ENCODE data around the gene PSMD6. TPM values are rescaled to one million over a fixed set of nuclear protein-coding genes. Genes with fewer than 3 reads are reported as not detected.
A peak's percentile ranks its signal among the peaks of the same experiment; 100 is the strongest.

PSMD6 gene
- total and polyA plus RNA-seq, 10 of the 15 experiments (the other 5 are each of a cell fraction or from before 2014, with no cell fraction given) = 68.7 to 199 (median 106) TPM

DNA sequence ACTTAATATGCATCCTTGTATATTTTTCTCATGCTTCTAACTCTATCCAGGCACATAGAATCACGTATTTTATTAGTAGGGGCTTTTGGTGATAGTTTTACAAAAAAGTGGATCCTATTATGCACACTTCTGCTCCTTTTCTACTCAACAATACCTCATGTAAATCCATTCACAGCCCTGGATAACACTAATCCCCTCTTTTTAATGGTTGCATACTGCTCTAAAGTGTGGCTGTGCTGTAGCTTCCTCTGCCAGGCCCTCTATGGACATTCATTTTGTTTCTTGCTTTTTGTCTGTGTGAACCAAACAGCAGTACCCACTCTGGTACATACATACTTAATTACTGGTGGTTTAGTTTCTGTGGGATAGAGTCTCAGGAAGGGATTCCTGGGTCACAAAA is 59.8 kb downstream of the PSMD6 start:
- no peaks in the 10 kb centered on the region for H3K36me3 ChIP-seq (ENCODE audit: control insufficient read depth in 2 of 2, insufficient read depth in 2 of 2, low read length in 1 of 2)
- BruUV-seq (replicated peaks) = no TSS peak
- no peak overlapping the region for H3K9ac ChIP-seq (ENCODE audit: control insufficient read depth, insufficient read depth, low read length)
- H3K4me3 ChIP-seq = no peak overlapping the region
- POLR2A ChIA-PET = no interaction called here
- RAD21 ChIA-PET (ENCODE audit: unreplicated experiment) = interaction anchor here (1.2 to 1.7 kb wide), 2 partner anchors 31 to 44 kb away, joined by 4 read pairs; no protein-coding TSS in a partner anchor
- 100% methylated on average over 1 of the region's 1 CpG for WGBS (ENCODE audit: insufficient coverage, insufficient replicate concordance, low lambda C conversion rate, missing lambda C conversion rate)
- in situ Hi-C loops (cut with MboI) (no loop called here), intact Hi-C loops (cut with micrococcal nuclease; ENCODE audit: unreplicated experiment) (loop anchor here (5.0 kb wide), 1 partner anchor 51 kb away; the partner anchor contains the start of gene SCAANT1)
- no peak for FAIRE-seq
- H3K79me2 ChIP-seq (ENCODE audit: control insufficient read depth, insufficient read depth, low read length) = peaks cover 15% of the 10 kb centered on the region
- no peak overlapping the region for H3K4me2 ChIP-seq (ENCODE audit: control insufficient read depth, insufficient read depth)
- CTCF ChIA-PET = interaction anchor here (0.6 to 12.2 kb wide), 10 partner anchors 8 to 521 kb away, joined by 3 to 154 read pairs (median 5); partner anchors contain the start of gene PSMD6
- no peaks in the 10 kb centered on the region for H3K27me3 ChIP-seq (replicated peaks in 1 of 2; ENCODE audit: control insufficient read depth in 2 of 2, insufficient read depth in 2 of 2, low read length in 1 of 2)
- TF ChIP-seq ZBED1 (IDR thresholded peaks at IDR 0.05; ENCODE audit: borderline replicate concordance) (no peak), SMC3 (IDR thresholded peaks at IDR 0.05; ENCODE audit: borderline replicate concordance, low read length) (no peak), FOXK2 (IDR thresholded peaks at IDR 0.05) (no peak), STAT3 (IDR thresholded peaks at IDR 0.05; ENCODE audit: low read depth, low read length) (no peak), MTA2 (IDR thresholded peaks at IDR 0.05; ENCODE audit: low read depth) (no peak), MYB (IDR thresholded peaks at IDR 0.05; ENCODE audit: borderline replicate concordance, low read depth, low read length) (no peak)
- TF ChIP-seq, protein P1, sequence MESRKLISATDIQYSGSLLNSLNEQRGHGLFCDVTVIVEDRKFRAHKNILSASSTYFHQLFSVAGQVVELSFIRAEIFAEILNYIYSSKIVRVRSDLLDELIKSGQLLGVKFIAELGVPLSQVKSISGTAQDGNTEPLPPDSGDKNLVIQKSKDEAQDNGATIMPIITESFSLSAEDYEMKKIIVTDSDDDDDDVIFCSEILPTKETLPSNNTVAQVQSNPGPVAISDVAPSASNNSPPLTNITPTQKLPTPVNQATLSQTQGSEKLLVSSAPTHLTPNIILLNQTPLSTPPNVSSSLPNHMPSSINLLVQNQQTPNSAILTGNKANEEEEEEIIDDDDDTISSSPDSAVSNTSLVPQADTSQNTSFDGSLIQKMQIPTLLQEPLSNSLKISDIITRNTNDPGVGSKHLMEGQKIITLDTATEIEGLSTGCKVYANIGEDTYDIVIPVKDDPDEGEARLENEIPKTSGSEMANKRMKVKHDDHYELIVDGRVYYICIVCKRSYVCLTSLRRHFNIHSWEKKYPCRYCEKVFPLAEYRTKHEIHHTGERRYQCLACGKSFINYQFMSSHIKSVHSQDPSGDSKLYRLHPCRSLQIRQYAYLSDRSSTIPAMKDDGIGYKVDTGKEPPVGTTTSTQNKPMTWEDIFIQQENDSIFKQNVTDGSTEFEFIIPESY (IDR thresholded peaks at IDR 0.05) = no peak
- no peak for ATAC-seq
- peaks cover 28% of the 10 kb centered on the region for H3K4me1 ChIP-seq (ENCODE audit: control insufficient read depth, insufficient read depth, low read length)
- no peaks in the 10 kb centered on the region for H4K20me1 ChIP-seq (ENCODE audit: control insufficient read depth, insufficient read depth)
- H3K27ac ChIP-seq (ENCODE audit: control insufficient read depth, insufficient read depth) = peak overlapping the region; percentile 35
- H3K9me3 ChIP-seq (replicated peaks; ENCODE audit: control insufficient read depth, insufficient read depth, low read length) = no peaks in the 10 kb centered on the region
- H2AFZ ChIP-seq (ENCODE audit: control insufficient read depth, low read depth, low read length) = no peak overlapping the region
- no peak for DNase-seq (ENCODE audit: low read depth, low spot score)
- SMC1A ChIA-PET (ENCODE audit: uncharacterized antibody, unreplicated experiment) = interaction anchor here (0.6 to 5.0 kb wide), 7 partner anchors 9 to 30 kb away, joined by 3 to 29 read pairs (median 6); no protein-coding TSS in a partner anchor
